ENCODE results near the gene TMEFF2.

DNA sequence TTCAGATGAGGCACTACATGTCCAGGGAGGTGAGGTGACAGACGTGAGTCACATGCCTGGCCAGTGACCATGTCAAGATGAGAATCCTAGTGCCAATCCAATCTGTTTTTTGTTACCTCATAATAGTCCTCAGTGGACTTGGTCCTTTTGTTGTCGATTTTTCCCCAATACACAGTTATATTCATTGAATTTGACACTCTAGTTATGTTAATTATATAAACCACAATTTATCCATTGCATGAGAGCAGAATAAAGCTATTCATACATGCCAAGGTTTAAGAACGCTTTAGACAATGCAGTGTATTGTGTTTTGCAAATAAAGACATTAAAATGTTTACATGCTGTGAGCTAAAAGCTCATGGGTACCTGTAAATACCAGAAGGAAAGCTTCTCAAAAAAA lies 21.6 kb upstream of the TMEFF2 start:
- TF ChIP-seq EZH2phosphoT487 (IDR thresholded peaks at IDR 0.05; ENCODE audit: insufficient read depth, low read depth) (no peak), EZH2 (IDR thresholded peaks at IDR 0.05; ENCODE audit: insufficient read depth, poor library complexity, severe bottlenecking) (no peak)

Measured in GM23248 (cell line).